ENCODE measurements around the gene GALNT11.

The GALNT11 gene

GRCh38 chr7:152144557-152145245 is 119.2 kb downstream of the GALNT11 start:
- DNase-seq (ENCODE audit: low read depth in 2 of 2, low spot score in 1 of 2): no peak

GRCh38 chr7:152145853-152146466 is 120.5 kb downstream of the GALNT11 start:
- DNase-seq (ENCODE audit: low read depth in 2 of 2, low spot score in 1 of 2): peak in 1 of 2 donors; percentile 17

- no peak for DNase-seq (ENCODE audit: low read depth in 2 of 2, low spot score in 1 of 2)
Measured at GRCh38 chr7:152148706-152149105, 123.2 kb downstream of the GALNT11 start.

- no peak for DNase-seq (ENCODE audit: low read depth in 2 of 2, low spot score in 1 of 2)
Measured at GRCh38 chr7:152149363-152149762, 123.9 kb downstream of the GALNT11 start.

- DNase-seq (ENCODE audit: low read depth in 2 of 2, low spot score in 1 of 2): no peak
Measured at GRCh38 chr7:152152267-152152666, 126.8 kb downstream of the GALNT11 start.

GRCh38 chr7:152158801-152159587 is 133.5 kb downstream of the GALNT11 start:
- DNase-seq (ENCODE audit: low read depth in 2 of 2, low spot score in 1 of 2): no peak

- no peak for DNase-seq (ENCODE audit: low read depth in 2 of 2, low spot score in 1 of 2)
Measured at GRCh38 chr7:152161171-152161570, 135.7 kb downstream of the GALNT11 start.

GRCh38 chr7:152162287-152162686 is 136.8 kb downstream of the GALNT11 start:
- DNase-seq (ENCODE audit: low read depth in 2 of 2, low spot score in 1 of 2): no peak
